HUES48 (cell line): ENCODE data around the gene ADH4.
"Not testable (repeated sequence)": the region's sequence is repeated elsewhere in the genome, so short reads cannot be mapped to it uniquely, and the experiment has no call there.

Source experiments
- H3K27ac ChIP-seq: one replicate; pipeline ENCODE4 v1.7.0; 2013; ENCODE audit warnings: low read depth, low read length, inconsistent platforms
- H3K27me3 ChIP-seq: 2 replicates; pipeline ENCODE4 v1.6.1; 2013; ENCODE audit warnings: mild to moderate bottlenecking, low read length; ENCODE audit not compliant: control insufficient read depth, insufficient read depth
- H3K36me3 ChIP-seq: 2 replicates; pipeline ENCODE4 v1.6.1; 2013; ENCODE audit warnings: low read length; ENCODE audit not compliant: control insufficient read depth, insufficient read depth
- H3K4me1 ChIP-seq: 2 replicates; pipeline ENCODE4 v1.6.1; 2013; ENCODE audit warnings: mild to moderate bottlenecking, low read length; ENCODE audit not compliant: control insufficient read depth, insufficient read depth
- H3K4me3 ChIP-seq: 2 replicates; pipeline ENCODE4 v1.5.1; 2013; ENCODE audit warnings: mild to moderate bottlenecking, low read depth, low read length
- H3K9ac ChIP-seq: 2 replicates; pipeline ENCODE4 v1.6.1; 2013; ENCODE audit warnings: mild to moderate bottlenecking, low read depth, low read length, moderate library complexity
- H3K9me3 ChIP-seq: 2 replicates; pipeline ENCODE4 v1.6.1; 2013; ENCODE audit warnings: low read length; ENCODE audit not compliant: control insufficient read depth, insufficient read depth

Gene ADH4

GRCh38 chr4:99134586-99134985, 9.5 kb downstream of the ADH4 start:
- no peaks in the 10 kb centered on the region for H3K27me3 ChIP-seq
- H3K4me1 ChIP-seq: no peaks in the 10 kb centered on the region

GRCh38 chr4:99131378-99131777, 12.7 kb downstream of the ADH4 start:
- Histone ChIP-seq H3K9me3 (peaks cover 24% of the 10 kb centered on the region), H3K4me3 (no peak overlapping the region), H3K27me3 (no peaks in the 10 kb centered on the region), H3K27ac (no peak overlapping the region), H3K9ac (no peak overlapping the region), H3K36me3 (no peaks in the 10 kb centered on the region), H3K4me1 (no peaks in the 10 kb centered on the region)

More at GRCh38 chr4:99134586-99134985, 9.5 kb downstream of the ADH4 start:
- H3K27ac ChIP-seq: no peak overlapping the region
- peaks cover 8% of the 10 kb centered on the region for H3K9me3 ChIP-seq
- no peak overlapping the region for H3K9ac ChIP-seq
- H3K4me3 ChIP-seq: no peak overlapping the region
- no peaks in the 10 kb centered on the region for H3K36me3 ChIP-seq

GRCh38 chr4:99126376-99126775, 17.7 kb downstream of the ADH4 start:
- Histone ChIP-seq H3K4me1 (no peaks in the 10 kb centered on the region), H3K36me3 (no peaks in the 10 kb centered on the region), H3K9me3 (peaks cover 24% of the 10 kb centered on the region), H3K4me3 (no peak overlapping the region), H3K9ac (no peak overlapping the region), H3K27ac (no peak overlapping the region), H3K27me3 (no peaks in the 10 kb centered on the region)

GRCh38 chr4:99121008-99121407, 23.1 kb downstream of the ADH4 start:
- H3K27me3 ChIP-seq: no peaks in the 10 kb centered on the region
- H3K27ac ChIP-seq: no peak overlapping the region
- no peak overlapping the region for H3K9ac ChIP-seq
- H3K9me3 ChIP-seq: peaks cover 4% of the 10 kb centered on the region
- H3K4me3 ChIP-seq: no peak overlapping the region
- H3K36me3 ChIP-seq: no peaks in the 10 kb centered on the region
- peaks cover 10% of the 10 kb centered on the region; the same call in 1 of the 2 replicates for H3K4me1 ChIP-seq

- H3K36me3 ChIP-seq: no peaks in the 10 kb centered on the region
- H3K27me3 ChIP-seq: no peaks in the 10 kb centered on the region
- H3K9ac ChIP-seq: no peak overlapping the region
- H3K4me1 ChIP-seq: peaks cover 10% of the 10 kb centered on the region; the same call in 1 of the 2 replicates
- H3K9me3 ChIP-seq: peaks cover 4% of the 10 kb centered on the region
- no peak overlapping the region for H3K4me3 ChIP-seq
- no peak overlapping the region for H3K27ac ChIP-seq
These were observed 23.6 kb downstream of the ADH4 start for GRCh38 chr4:99120501-99120900.

- no peak overlapping the region for H3K27ac ChIP-seq
- H3K4me1 ChIP-seq: peaks cover 10% of the 10 kb centered on the region; the same call in 1 of the 2 replicates
- no peaks in the 10 kb centered on the region for H3K27me3 ChIP-seq
- no peak overlapping the region for H3K4me3 ChIP-seq
- no peaks in the 10 kb centered on the region for H3K36me3 ChIP-seq
- no peak overlapping the region for H3K9ac ChIP-seq
- peaks cover 4% of the 10 kb centered on the region for H3K9me3 ChIP-seq
These were observed 26.0 kb downstream of the ADH4 start for GRCh38 chr4:99117876-99118693.

GRCh38 chr4:99117122-99117841, 26.8 kb downstream of the ADH4 start:
- not testable (repeated sequence) for H3K27ac ChIP-seq, H3K27me3 ChIP-seq, H3K4me3 ChIP-seq, H3K36me3 ChIP-seq, H3K9ac ChIP-seq, H3K9me3 ChIP-seq
- H3K4me1 ChIP-seq: peaks cover 10% of the 10 kb centered on the region; the same call in 1 of the 2 replicates

- not testable (repeated sequence) for H3K27me3 ChIP-seq, H3K9ac ChIP-seq, H3K4me1 ChIP-seq, H3K9me3 ChIP-seq, H3K36me3 ChIP-seq, H3K4me3 ChIP-seq, H3K27ac ChIP-seq
These were observed 34.8 kb downstream of the ADH4 start for GRCh38 chr4:99109286-99109685.

GRCh38 chr4:99104153-99104552, 39.9 kb downstream of the ADH4 start:
- no peaks in the 10 kb centered on the region for H3K36me3 ChIP-seq
- H3K4me1 ChIP-seq: no peaks in the 10 kb centered on the region
- H3K27me3 ChIP-seq: no peaks in the 10 kb centered on the region
- no peak overlapping the region for H3K4me3 ChIP-seq
- no peak overlapping the region for H3K27ac ChIP-seq
- peaks cover 13% of the 10 kb centered on the region for H3K9me3 ChIP-seq
- no peak overlapping the region for H3K9ac ChIP-seq

GRCh38 chr4:99103166-99103565, 40.9 kb downstream of the ADH4 start:
- Histone ChIP-seq H3K9me3 (peaks cover 14% of the 10 kb centered on the region), H3K27me3 (no peaks in the 10 kb centered on the region), H3K4me3 (no peak overlapping the region), H3K9ac (no peak overlapping the region), H3K36me3 (no peaks in the 10 kb centered on the region), H3K4me1 (no peaks in the 10 kb centered on the region), H3K27ac (no peak overlapping the region)

- H3K9me3 ChIP-seq: peaks cover 14% of the 10 kb centered on the region
- no peaks in the 10 kb centered on the region for H3K36me3 ChIP-seq
- H3K27me3 ChIP-seq: no peaks in the 10 kb centered on the region
- no peak overlapping the region for H3K27ac ChIP-seq
- no peaks in the 10 kb centered on the region for H3K4me1 ChIP-seq
- no peak overlapping the region for H3K9ac ChIP-seq
- H3K4me3 ChIP-seq: no peak overlapping the region
These were observed 41.5 kb downstream of the ADH4 start for GRCh38 chr4:99102634-99103033.
